Skin epidermis (tissue), 12 donors: ENCODE measurements around the gene FBXL16.
"Not testable (repeated sequence)": the region's sequence is repeated elsewhere in the genome, so short reads cannot be mapped to it uniquely, and the experiment has no call there.

ENCODE experiments used
- H3K27ac ChIP-seq, 21 experiments: fragments of 200-600 bp; sonication (generic) in 11 of 21; one replicate each; pipeline ENCODE4 v1.5.0; 2020; ENCODE audit warnings: mild to moderate bottlenecking in 3 of 21, inconsistent platforms in 2 of 21, moderate library complexity in 2 of 21
- H3K4me3 ChIP-seq, 7 experiments: fragments of 200-600 bp; sonication (generic) in 2 of 7; one replicate each; pipeline ENCODE4 v1.5.0; 2020; ENCODE audit warnings: inconsistent platforms in 2 of 7, mild to moderate bottlenecking in 2 of 7, moderate library complexity in 1 of 7

The FBXL16 gene

GRCh38 chr16:705431-706188 is at the start of gene FBXL16:
TSS of gene FBXL16 (minus strand) at chr16:705801. CDS start at chr16:697405, 8,396 bp downstream.
- peak within 1 kb of the TSS in 1 of 7 experiments; percentile 30 for H3K4me3 ChIP-seq
- no peak within 1 kb of the TSS for H3K27ac ChIP-seq

GRCh38 chr16:754656-755055 is 49.1 kb upstream of the FBXL16 start:
- H3K27ac ChIP-seq = no peak overlapping the region

GRCh38 chr16:754121-754607 is 48.6 kb upstream of the FBXL16 start:
- H3K4me3 ChIP-seq = not testable (repeated sequence)
- H3K27ac ChIP-seq = peak overlapping the region in 1 of 21 experiments; percentile 14

More at GRCh38 chr16:754656-755055, 49.1 kb upstream of the FBXL16 start:
- no peak overlapping the region for H3K4me3 ChIP-seq

- Histone ChIP-seq H3K27ac (no peak overlapping the region), H3K4me3 (no peak overlapping the region)
Measured at GRCh38 chr16:752007-752312, 46.4 kb upstream of the FBXL16 start.

- Histone ChIP-seq H3K27ac (no peak overlapping the region), H3K4me3 (no peak overlapping the region)
Measured at GRCh38 chr16:751152-752006, 45.8 kb upstream of the FBXL16 start.

GRCh38 chr16:750485-750884 is 44.9 kb upstream of the FBXL16 start:
- no peak overlapping the region for H3K27ac ChIP-seq
- H3K4me3 ChIP-seq = no peak overlapping the region

- Histone ChIP-seq H3K4me3 (no peak overlapping the region), H3K27ac (no peak overlapping the region)
Measured at GRCh38 chr16:749010-749409, 43.4 kb upstream of the FBXL16 start.

- H3K4me3 ChIP-seq = no peak overlapping the region
Measured at GRCh38 chr16:747978-748746, 42.6 kb upstream of the FBXL16 start.

GRCh38 chr16:746637-747036 is 41.0 kb upstream of the FBXL16 start:
- Histone ChIP-seq H3K4me3 (no peak overlapping the region), H3K27ac (no peak overlapping the region)

More at GRCh38 chr16:747978-748746, 42.6 kb upstream of the FBXL16 start:
- no peak overlapping the region for H3K27ac ChIP-seq

- no peak overlapping the region for H3K4me3 ChIP-seq
- H3K27ac ChIP-seq = no peak overlapping the region
Measured at GRCh38 chr16:745739-746138, 40.1 kb upstream of the FBXL16 start.

- Histone ChIP-seq H3K27ac (no peak overlapping the region), H3K4me3 (no peak overlapping the region)
Measured at GRCh38 chr16:743794-744500, 38.3 kb upstream of the FBXL16 start.

GRCh38 chr16:742894-743293 is 37.3 kb upstream of the FBXL16 start:
- H3K4me3 ChIP-seq, H3K27ac ChIP-seq: not testable (repeated sequence)

- H3K27ac ChIP-seq = no peak overlapping the region
Measured at GRCh38 chr16:741986-742629, 36.5 kb upstream of the FBXL16 start.

GRCh38 chr16:740764-741505 is 35.3 kb upstream of the FBXL16 start, which contains the start of gene CIAO3:
TSS of gene CIAO3 (minus strand) at chr16:740997. CDS start at chr16:740985, 12 bp downstream.
- Histone ChIP-seq H3K27ac (peak within 1 kb of the TSS; percentile 67 to 94 (median 82)), H3K4me3 (peak within 1 kb of the TSS; percentile 64 to 99 (median 82))

More at GRCh38 chr16:741986-742629, 36.5 kb upstream of the FBXL16 start:
- no peak overlapping the region for H3K4me3 ChIP-seq

GRCh38 chr16:740459-740763 is 34.8 kb upstream of the FBXL16 start:
- Histone ChIP-seq H3K27ac (peak overlapping the region; percentile 67 to 94 (median 82)), H3K4me3 (peak overlapping the region; percentile 64 to 99 (median 82))

- peak overlapping the region; percentile 64 to 99 (median 82) for H3K4me3 ChIP-seq
- H3K27ac ChIP-seq = peak overlapping the region in 20 of 21 experiments; percentile 67 to 94 (median 84)
Measured at GRCh38 chr16:739560-740458, 34.2 kb upstream of the FBXL16 start.

GRCh38 chr16:736936-737481 is 31.4 kb upstream of the FBXL16 start:
- H3K4me3 ChIP-seq = no peak overlapping the region

More at GRCh38 chr16:736936-737481, 31.4 kb upstream of the FBXL16 start:
- H3K27ac ChIP-seq = no peak overlapping the region
